Thyroid gland (tissue), 4 donors: Measurements from ENCODE around the gene REG3G.

Experiments used
- POLR2A ChIP-seq, 2 donors: fragments of 450-650 bp; IDR thresholded peaks; one replicate each; pipeline ENCODE4 v1.6.1; 2017; ENCODE audit warnings: antibody characterized with exemption in 2 of 2, mild to moderate bottlenecking in 2 of 2, moderate library complexity in 1 of 2
- TF ChIP-seq, protein P1 (sequence below), 6 experiments: fragments of 200-600 bp in 3 of 6; fragments of 450-650 bp in 3 of 6; sonication (generic) in 3 of 6; IDR thresholded peaks; one replicate each; pipeline ENCODE4 v1.5.1; 2016 to 2019; ENCODE audit warnings: antibody characterized with exemption in 6 of 6, mild to moderate bottlenecking in 2 of 6, inconsistent platforms in 1 of 6, moderate library complexity in 1 of 6

DNA sequence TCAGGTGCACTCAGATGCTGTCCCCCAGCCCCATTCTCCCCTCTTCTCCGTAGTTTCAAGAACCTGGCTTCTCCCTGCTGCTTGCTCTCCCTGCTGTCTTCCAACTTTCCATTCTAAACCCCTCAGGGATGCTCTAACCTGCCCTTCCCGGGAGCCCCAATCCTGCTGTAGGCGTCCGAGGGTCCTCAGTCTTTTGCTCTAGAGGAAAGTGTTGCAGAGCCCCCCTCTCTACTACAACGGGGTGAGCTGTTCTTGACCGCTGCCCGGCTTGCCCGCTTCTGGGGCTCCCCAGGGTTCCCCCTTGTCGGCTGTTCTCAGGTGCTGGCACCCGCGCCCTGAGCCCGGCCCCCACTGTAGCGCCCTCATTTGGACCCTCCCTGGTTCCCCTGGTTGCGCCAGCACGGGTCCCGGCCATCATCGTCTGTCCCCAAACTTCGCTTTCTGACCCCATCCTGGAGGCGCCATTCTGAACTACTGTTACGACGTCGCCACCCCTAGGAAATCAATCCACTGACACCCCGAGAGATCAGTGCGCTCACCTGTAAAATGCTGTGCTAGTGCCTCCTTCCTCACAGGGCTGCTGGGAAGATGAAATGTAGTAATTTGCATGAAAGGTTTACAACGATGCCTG, 31.9 kb upstream of the REG3G start:
- TF ChIP-seq, protein P1, sequence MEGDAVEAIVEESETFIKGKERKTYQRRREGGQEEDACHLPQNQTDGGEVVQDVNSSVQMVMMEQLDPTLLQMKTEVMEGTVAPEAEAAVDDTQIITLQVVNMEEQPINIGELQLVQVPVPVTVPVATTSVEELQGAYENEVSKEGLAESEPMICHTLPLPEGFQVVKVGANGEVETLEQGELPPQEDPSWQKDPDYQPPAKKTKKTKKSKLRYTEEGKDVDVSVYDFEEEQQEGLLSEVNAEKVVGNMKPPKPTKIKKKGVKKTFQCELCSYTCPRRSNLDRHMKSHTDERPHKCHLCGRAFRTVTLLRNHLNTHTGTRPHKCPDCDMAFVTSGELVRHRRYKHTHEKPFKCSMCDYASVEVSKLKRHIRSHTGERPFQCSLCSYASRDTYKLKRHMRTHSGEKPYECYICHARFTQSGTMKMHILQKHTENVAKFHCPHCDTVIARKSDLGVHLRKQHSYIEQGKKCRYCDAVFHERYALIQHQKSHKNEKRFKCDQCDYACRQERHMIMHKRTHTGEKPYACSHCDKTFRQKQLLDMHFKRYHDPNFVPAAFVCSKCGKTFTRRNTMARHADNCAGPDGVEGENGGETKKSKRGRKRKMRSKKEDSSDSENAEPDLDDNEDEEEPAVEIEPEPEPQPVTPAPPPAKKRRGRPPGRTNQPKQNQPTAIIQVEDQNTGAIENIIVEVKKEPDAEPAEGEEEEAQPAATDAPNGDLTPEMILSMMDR (IDR thresholded peaks at IDR 0.05) = no peak
- no peak for TF ChIP-seq POLR2A (IDR thresholded peaks at IDR 0.05)
